ENCODE data around the gene HHAT. TPM values are rescaled to one million over a fixed set of nuclear protein-coding genes. Genes with fewer than 3 reads are reported as not detected.

HHAT gene
- total RNA-seq, 1 experiment from 2014 or later = 10.0 TPM

Other genes with a start within 250 kb of the HHAT start
- gene SERTAD4, start 96.1 kb upstream of the HHAT start, total RNA-seq (2014; rRNA removed; shearing (Covaris generic)) = 4.8 and 6.6 TPM in 2 replicates

Data from SJSA1 (cell line).